Stimulated activated CD4-positive, alpha-beta T cell treated with anti-CD3 and anti-CD28 coated beads, TNF-alpha, amount 100 ng/mL, for 48 hours (primary cell): ENCODE data around the gene PDE4D.

Experiments used
- DNase-seq, 3 donors: peaks; one replicate each; pipeline ENCODE4 v3.0.0-alpha.2; 2020; ENCODE audit warnings: low read depth in 3 of 3

Gene PDE4D

DNA sequence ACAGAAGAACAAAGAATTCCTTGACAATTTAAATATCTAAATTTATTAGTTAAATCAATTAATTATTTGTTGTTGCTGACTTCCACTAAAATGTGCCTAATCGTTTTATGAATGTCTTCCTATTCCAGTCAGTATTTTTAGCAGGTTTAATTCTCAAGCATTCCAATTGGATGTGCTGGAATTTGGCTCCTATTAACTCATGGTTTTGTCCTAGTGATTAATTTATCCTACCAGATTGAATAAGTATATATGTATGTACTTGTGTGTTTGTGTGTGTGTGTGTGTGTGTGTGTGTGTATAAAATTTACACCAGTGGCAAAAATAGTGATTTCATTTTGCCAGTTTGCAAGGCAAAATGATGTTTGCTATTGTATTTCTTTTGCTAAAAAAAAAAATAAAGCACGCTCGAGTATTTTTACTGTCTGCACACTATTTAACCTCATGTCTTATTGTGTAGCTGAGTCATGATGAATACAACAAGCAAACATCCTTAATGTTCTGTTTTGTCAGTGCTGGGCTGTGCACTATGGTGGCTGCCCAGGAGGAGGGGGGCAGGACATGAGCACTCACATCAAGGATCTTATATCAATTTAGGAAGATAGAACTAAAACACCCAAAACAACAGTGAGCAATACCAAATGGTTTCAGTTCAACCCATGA lies 375.5 kb downstream of the PDE4D start:
- DNase-seq, result no peak

GRCh38 chr5:59516161-59516560 lies 377.4 kb downstream of the PDE4D start:
- DNase-seq, result no peak

DNA sequence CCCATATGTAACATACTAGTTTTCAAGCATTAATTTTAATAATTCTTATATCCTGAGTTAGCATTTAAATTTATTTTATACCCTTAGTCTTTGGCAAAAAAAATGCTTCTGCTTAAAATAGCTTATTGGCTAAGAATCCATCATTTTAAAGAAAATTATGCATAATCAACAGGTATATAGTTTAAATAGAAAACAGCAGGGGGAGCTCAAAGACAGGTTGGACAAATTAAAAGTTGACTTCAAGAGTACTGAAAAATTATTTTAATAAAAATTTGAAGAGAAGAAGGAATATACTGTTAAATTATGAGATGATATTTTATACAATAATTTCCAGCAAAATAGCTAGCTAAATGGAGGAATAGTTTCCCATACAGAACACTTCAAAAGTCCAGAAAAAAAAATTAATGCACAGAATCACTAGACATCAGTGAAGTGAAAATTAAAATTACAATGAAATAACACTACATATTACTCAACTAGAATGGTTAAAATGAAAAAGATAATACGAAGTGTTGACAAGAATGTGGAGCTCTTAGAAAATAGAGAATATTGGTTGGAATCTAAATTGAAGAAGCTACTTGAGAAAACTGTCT lies 387.1 kb downstream of the PDE4D start:
- DNase-seq, result no peak

DNA sequence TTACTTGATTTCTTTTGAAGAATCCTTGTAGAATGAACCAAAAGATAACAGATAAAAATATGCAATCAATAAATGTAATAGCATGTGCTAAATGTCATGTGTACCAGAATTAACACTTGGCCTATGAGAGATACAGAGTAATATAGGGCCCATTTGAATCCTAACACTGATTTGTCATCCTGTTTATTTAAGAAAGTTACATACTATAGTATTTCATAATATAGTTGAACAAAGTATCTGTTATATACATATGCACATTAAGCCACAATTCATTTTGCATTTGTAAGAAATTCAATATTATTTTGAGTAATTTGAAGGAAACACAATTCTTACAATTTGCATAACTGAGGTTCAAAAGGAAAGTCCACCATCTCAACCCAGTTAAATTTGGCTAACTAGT lies 389.5 kb downstream of the PDE4D start:
- no peak for DNase-seq

DNA sequence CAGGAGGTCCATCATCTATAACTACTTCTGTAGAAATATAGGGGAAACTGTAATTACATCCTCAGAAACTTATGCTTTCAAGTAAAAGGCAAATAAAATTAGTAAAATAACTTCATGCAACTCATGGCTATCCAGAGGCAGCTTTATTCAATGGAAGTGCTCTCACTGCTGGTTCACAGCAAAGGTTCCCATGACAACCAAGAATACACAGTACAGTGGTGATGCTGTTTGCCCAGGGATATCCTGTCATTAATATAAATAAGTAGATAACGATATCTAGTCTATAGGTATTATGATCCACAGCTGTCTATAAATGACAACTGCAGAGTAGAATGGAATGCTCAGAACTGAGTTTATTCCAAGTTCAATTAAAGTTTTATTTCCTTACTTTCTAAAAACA lies 390.3 kb downstream of the PDE4D start:
- DNase-seq, result no peak

DNA sequence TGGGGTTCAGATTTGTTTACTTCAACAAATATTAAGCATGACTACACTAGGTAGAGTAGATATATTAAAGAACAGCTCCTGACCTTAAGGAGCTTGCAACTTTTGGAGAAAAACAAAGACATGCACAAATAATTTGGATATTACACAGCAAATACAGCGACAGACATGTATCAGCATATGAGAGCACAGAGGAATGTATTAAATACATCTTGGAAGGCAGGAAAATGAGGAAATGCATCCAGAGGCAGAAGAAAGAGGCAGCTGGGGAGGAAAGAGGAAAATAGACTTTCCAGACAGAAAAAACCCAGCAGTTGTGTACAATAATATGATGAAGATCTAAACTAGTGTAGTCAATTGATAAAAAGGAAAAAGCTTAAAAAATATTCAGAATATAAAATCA lies 392.2 kb downstream of the PDE4D start:
- DNase-seq, result no peak

DNA sequence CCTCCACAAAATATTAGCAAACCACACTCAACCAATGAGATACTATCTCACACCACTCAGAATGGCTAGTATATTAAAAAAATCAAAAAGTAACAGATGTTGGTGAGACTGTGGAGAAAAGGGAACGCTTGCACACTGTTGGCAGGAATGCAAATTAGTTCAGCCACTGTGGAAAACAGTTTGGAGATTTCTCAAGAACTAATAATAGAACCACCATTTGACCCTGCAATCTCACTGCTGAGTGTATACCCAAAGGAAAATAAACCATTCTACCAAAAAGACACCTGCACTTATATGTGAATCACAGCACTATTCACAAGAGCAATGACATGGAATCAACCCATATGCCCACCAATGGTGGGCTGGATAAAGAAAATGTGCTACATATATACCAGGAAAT lies 393.5 kb downstream of the PDE4D start:
- no peak for DNase-seq

GRCh38 chr5:59497207-59497606 lies 396.3 kb downstream of the PDE4D start:
- DNase-seq, result no peak

- no peak for DNase-seq
Measured at GRCh38 chr5:59496524-59497134, 396.9 kb downstream of the PDE4D start.

- DNase-seq, result no peak
Measured at GRCh38 chr5:59491945-59492344, 401.6 kb downstream of the PDE4D start.

DNA sequence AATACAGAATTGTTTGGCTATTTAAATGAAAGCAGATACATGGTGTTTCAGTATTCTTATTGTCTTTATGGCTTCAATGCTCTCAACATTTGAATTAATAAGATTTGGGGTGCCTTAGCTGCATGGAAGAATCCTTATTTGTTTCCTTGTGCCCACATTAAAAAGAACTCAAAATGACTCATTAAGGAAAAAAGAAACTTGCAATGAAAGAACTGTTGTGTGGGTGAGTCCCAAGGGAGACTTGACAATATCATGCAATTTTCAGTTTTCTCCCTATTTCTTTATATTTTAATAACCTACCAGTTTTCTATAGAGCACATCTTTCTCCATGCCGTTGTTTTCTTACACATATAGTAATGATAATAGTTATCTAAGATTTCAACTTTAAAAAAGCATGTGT lies 404.0 kb downstream of the PDE4D start:
- DNase-seq, result no peak

GRCh38 chr5:59487772-59488729 lies 405.5 kb downstream of the PDE4D start:
- DNase-seq, result no peak

DNA sequence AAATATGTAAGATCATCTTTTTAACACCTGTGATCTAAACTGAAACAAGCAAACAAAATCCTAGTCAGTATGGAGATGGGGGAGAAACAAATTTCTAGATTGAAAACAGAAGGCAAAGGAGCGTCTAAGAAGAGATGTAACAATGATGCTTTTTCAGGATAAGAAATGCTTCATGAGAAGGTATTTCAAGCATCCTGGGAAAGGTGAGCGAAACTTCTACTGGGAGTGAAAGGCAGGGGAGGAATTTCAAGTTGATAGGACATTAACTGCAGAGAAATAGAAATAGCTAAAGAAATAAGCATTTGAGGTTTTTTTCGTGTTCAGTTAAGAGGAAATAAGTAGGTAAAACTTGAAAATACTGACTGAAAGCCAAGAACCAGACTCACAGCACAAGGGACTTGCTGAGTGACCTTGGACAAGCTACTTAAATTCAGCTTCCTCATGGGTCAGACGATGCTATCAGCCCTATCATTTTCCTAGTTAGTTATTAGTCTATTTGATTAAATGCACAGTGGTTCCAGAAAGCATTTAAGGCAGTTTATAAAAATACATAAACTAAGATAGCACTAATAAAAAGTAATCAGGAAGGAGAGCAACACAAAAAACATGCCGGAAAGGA lies 406.3 kb downstream of the PDE4D start:
- no peak for DNase-seq

- DNase-seq, result no peak
Measured at GRCh38 chr5:59486508-59486907, 407.0 kb downstream of the PDE4D start.

GRCh38 chr5:59485629-59486439 lies 407.7 kb downstream of the PDE4D start:
- DNase-seq, result no peak

- DNase-seq, result no peak
Measured at GRCh38 chr5:59485107-59485506, 408.4 kb downstream of the PDE4D start.

- no peak for DNase-seq
Measured at GRCh38 chr5:59484618-59485017, 408.9 kb downstream of the PDE4D start.

DNA sequence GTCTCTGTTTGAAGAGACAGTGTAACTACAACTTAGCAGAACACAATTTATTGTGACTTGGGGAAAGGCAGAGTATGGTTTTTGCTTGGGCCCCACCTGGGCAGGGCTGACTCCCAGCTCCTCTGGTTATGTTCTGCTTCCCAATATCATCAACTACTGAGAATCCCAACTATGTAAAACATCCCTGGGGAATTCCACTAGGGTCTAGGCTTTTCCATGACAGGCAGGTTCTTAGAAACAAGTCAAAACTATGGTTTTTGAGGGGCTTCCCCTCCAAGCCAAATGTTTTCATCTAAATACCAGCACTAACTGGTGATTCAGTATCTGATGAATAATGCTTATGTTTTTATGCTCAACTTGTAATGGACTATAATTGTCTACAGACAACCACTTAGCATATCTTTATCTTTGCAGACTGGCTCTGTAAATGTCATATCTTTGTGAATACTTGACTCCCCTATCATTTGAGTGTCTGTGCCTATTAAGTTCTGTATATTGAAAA lies 409.5 kb downstream of the PDE4D start:
- DNase-seq, result no peak

GRCh38 chr5:59479086-59479485 lies 414.4 kb downstream of the PDE4D start:
- DNase-seq, result no peak

DNA sequence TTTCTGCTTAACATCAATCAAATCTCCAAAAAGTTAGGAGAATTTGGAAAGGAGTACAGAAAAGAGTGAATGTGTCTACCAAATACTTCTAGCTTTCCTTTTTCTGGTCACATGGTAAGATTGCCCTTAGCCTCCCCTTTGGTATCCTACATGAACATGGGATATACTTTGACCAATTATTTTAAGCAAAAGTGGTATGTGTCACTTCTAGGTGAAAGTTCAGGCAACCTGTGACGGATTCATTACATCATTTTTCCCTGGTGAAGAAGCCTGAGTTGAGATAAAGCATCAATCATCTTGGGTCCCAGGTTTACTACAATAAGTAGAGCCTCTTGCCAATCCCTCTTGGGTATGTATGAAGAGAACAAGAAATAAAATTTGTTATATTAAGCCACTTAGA lies 419.2 kb downstream of the PDE4D start:
- DNase-seq, result no peak

DNA sequence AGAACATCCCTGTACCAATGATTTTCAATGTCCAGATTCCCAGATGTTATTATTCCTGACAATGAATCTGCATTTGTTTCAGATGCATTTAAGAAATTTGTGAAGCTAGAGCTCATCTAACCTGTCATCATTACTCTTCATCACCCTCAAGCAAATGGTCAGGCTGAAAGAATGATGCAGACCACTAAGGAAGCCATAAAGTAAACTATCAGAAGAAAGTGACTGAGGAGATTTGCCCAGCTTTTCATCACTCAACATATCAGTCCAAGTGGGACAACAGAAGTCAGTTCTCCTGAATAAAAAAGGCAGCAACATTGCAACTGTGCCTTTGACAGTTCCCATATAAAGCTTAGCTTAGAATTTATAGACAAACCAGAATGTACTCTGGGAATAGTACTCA lies 419.9 kb downstream of the PDE4D start:
- DNase-seq, result no peak
